Thyroid gland (tissue), 4 donors: Measurements from ENCODE around the gene KCNB1. TPM values are rescaled to one million over a fixed set of nuclear protein-coding genes. Genes with fewer than 3 reads are reported as not detected.

ENCODE experiments used
- DNase-seq, 2 donors: peaks; one replicate each; pipeline ENCODE4 v3.0.0-alpha.2; 2019
- H3K27ac ChIP-seq, 3 donors: fragments of 200-600 bp; sonication (generic); 1 replicate in 2 of 3; 2 replicates in 1 of 3; pipeline ENCODE4 v1.5.1; 2016 to 2019; ENCODE audit warnings: mild to moderate bottlenecking in 1 of 3, moderate library complexity in 1 of 3
- H3K27me3 ChIP-seq: fragments of 200-600 bp; sonication (generic); one replicate; pipeline ENCODE4 v1.5.1; 2019
- H3K36me3 ChIP-seq, 2 donors: fragments of 200-600 bp; sonication (generic); one replicate each; pipeline ENCODE4 v1.5.1; 2016 to 2019
- H3K4me1 ChIP-seq, 2 donors: fragments of 200-600 bp; sonication (generic); one replicate each; pipeline ENCODE4 v1.5.1; 2017 to 2019
- H3K4me3 ChIP-seq, 3 donors: fragments of 200-600 bp; sonication (generic); replicated peaks in 1 of 3; 1 replicate in 2 of 3; 2 replicates in 1 of 3; pipeline ENCODE4 v1.5.1; 2016; ENCODE audit warnings: mild to moderate bottlenecking in 1 of 3
- H3K9me3 ChIP-seq: fragments of 200-600 bp; sonication (generic); one replicate; pipeline ENCODE4 v1.5.1; 2017
- POLR2A ChIP-seq, 2 donors: fragments of 450-650 bp; IDR thresholded peaks; one replicate each; pipeline ENCODE4 v1.6.1; 2017; ENCODE audit warnings: antibody characterized with exemption in 2 of 2, mild to moderate bottlenecking in 2 of 2, moderate library complexity in 1 of 2
- WGBS, 2 donors: methylation state at CpG; one replicate each; pipeline ENCODE4 v1.1.5; 2017; 5-methylcytosine and 5-hydroxymethylcytosine counted together
- intact Hi-C: fragments of 100-400 bp; cut with DNase I; formaldehyde crosslinking; loops from one replicate; pipeline ENCODE4 v1.15.1; 2023
- total RNA-seq, 4 donors: library from RNA; depleted of rRNA; stranded (reverse); fragments of >200 nt; gene quantifications; one replicate each; pipeline ENCODE4 v1.2.3, GENCODE V29; 2016
- TF ChIP-seq, protein P1 (sequence below), 6 experiments: fragments of 200-600 bp in 3 of 6; fragments of 450-650 bp in 3 of 6; sonication (generic) in 3 of 6; IDR thresholded peaks; one replicate each; pipeline ENCODE4 v1.5.1; 2016 to 2019; ENCODE audit warnings: antibody characterized with exemption in 6 of 6, mild to moderate bottlenecking in 2 of 6, inconsistent platforms in 1 of 6, moderate library complexity in 1 of 6

The KCNB1 gene
- total RNA-seq, 4 donors from 2014 or later = 0.34 to 0.54 (median 0.47) TPM

DNA sequence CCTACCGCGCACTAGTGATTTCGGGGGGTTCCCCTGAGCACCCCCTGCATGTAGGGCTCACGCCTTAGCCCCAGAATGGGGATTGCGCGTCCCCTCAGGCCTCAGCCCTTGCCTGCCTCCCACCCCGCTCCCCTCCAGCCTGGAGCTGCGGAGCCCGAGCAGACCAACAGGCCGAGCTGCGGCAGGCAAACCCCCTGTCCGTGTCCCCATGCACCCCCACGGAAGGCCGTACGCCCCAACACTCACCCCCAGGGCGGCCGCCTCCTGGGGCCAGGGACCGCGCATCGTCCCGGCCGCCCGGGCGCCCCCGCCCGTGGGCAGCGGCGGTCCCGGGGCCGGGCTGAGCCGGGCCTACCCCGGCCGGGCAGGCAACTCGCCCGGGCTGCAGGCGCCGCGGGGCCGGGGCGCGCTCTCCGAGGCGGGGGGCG lies 1.2 kb upstream of the KCNB1 start:
- intact Hi-C loops = loop anchor here (2.0 to 10.0 kb wide), 2 partner anchors 149 to 239 kb away; no protein-coding TSS in a partner anchor
- DNase-seq = no peak
- Histone ChIP-seq H3K4me1 (peaks cover 13 to 22% of the 10 kb centered on the region in 2 donors), H3K4me3 (no peak overlapping the region), H3K27ac (no peak overlapping the region), H3K27me3 (peaks cover 8% of the 10 kb centered on the region), H3K9me3 (no peaks in the 10 kb centered on the region), H3K36me3 (no peaks in the 10 kb centered on the region)
- WGBS, 2 donors = 0% methylated on average over 2 to 9 of the region's 44 CpGs
- TF ChIP-seq, protein P1, sequence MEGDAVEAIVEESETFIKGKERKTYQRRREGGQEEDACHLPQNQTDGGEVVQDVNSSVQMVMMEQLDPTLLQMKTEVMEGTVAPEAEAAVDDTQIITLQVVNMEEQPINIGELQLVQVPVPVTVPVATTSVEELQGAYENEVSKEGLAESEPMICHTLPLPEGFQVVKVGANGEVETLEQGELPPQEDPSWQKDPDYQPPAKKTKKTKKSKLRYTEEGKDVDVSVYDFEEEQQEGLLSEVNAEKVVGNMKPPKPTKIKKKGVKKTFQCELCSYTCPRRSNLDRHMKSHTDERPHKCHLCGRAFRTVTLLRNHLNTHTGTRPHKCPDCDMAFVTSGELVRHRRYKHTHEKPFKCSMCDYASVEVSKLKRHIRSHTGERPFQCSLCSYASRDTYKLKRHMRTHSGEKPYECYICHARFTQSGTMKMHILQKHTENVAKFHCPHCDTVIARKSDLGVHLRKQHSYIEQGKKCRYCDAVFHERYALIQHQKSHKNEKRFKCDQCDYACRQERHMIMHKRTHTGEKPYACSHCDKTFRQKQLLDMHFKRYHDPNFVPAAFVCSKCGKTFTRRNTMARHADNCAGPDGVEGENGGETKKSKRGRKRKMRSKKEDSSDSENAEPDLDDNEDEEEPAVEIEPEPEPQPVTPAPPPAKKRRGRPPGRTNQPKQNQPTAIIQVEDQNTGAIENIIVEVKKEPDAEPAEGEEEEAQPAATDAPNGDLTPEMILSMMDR (IDR thresholded peaks at IDR 0.05) = no peak
- no peak for TF ChIP-seq POLR2A (IDR thresholded peaks at IDR 0.05)

DNA sequence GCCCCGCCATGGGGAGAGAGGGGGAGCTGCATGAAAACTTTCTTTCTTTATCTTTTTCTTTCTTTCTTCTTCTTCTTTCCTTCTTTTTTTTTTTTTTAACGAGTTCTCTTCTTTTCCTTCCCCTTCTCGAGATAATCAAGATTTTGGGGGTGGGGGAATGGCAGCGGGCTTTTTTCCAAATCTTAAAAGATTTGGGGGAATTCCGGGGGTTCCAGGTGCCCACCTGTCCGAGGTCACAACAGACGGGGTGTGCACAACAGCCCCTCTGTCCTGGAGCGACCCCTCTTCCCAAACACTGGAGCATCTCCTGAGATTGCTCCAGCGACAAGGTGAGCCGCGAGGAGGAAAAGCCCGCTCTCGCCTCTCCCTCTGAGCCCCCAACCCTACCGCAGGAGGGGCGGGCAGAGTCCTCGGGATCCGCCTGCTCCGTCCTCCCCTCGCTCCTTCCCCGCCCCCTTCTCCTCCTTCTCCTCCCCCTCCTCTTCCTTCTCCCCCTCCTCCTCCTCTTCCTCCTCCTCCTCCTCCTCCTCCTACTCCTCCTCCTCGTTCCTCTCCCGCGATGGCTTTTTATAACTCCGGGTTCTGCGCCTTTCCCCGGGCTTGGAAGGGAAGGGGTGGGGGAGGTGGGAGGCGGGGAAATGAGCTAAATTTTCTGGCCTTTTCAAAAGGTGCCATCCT lies 689 bp upstream of the KCNB1 start:
- Histone ChIP-seq H3K9me3 (no peaks in the 10 kb centered on the region), H3K36me3 (no peaks in the 10 kb centered on the region), H3K4me3 (no peak overlapping the region), H3K27me3 (peaks cover 8% of the 10 kb centered on the region), H3K4me1 (peaks cover 13 to 22% of the 10 kb centered on the region in 2 donors), H3K27ac (no peak overlapping the region)
- TF ChIP-seq, protein P1 (IDR thresholded peaks at IDR 0.05) = no peak
- TF ChIP-seq POLR2A (IDR thresholded peaks at IDR 0.05) = no peak
- 2 to 4% methylated on average over 27 of the region's 27 CpGs for WGBS, 2 donors
- intact Hi-C loops = loop anchor here (10.0 kb wide), 1 partner anchor 238 kb away; no protein-coding TSS in a partner anchor
- no peak for DNase-seq

DNA sequence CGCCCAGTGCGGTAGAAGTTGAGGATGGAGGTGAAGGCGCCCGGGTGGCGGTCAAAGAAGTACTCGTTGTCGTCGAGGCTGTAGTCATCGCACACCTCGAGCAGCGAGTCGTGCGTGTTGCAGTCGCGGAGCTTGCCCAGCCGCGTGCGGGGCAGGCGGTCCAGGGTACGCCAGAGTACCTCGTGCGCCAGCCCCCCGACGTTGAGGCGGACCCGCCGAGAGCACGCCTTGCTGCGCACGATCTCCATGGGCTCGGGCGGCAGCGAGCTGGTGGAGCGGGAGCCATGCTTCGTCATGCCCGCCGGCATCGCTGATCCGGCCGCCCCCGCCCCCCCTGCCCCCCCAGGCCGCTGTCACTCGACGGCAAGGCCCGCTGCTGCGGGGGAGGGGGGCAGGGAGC lies 295 bp downstream of the KCNB1 start:
- 68 to 76% methylated on average over 21 to 39 of the region's 46 CpGs for WGBS, 2 donors
- DNase-seq = no peak
- H3K9me3 ChIP-seq = no peaks in the 10 kb centered on the region
- peaks cover 8% of the 10 kb centered on the region for H3K27me3 ChIP-seq
- peaks cover 13 to 22% of the 10 kb centered on the region in 2 donors for H3K4me1 ChIP-seq
- TF ChIP-seq, protein P1 (IDR thresholded peaks at IDR 0.05) = no peak
- no peak for TF ChIP-seq POLR2A (IDR thresholded peaks at IDR 0.05)
- no peak overlapping the region for H3K4me3 ChIP-seq
- H3K27ac ChIP-seq = no peak overlapping the region
- intact Hi-C loops = loop anchor here (10.0 kb wide), 1 partner anchor 237 kb away; no protein-coding TSS in a partner anchor
- no peaks in the 10 kb centered on the region for H3K36me3 ChIP-seq

DNA sequence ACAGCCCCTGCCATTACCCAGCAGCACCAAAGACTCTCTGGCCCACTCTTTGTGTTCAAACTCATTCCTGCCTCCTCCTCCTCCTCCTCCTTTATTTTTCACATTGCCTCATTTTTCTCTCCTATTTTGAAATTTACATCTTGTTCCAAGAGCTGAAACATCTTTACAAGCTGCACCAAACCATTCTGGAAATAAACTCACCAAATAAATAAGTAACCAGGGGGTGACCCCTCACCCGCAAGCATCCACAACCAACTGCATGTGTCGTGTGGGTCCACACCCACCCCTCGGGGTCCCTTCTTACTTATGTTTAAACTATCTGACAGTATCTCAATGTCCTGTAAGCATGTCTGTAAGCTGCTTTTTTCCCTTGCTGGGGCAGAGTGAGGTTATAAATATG lies 1.4 kb downstream of the KCNB1 start:
- no peak overlapping the region for H3K27ac ChIP-seq
- H3K4me1 ChIP-seq = peaks cover 13 to 22% of the 10 kb centered on the region in 2 donors
- peaks cover 8% of the 10 kb centered on the region for H3K27me3 ChIP-seq
- DNase-seq = no peak
- TF ChIP-seq POLR2A (IDR thresholded peaks at IDR 0.05) = no peak
- TF ChIP-seq, protein P1 (IDR thresholded peaks at IDR 0.05) = no peak
- H3K36me3 ChIP-seq = no peaks in the 10 kb centered on the region
- WGBS, 2 donors = 90 to 92% methylated on average over 3 of the region's 3 CpGs
- intact Hi-C loops = loop anchor here (10.0 kb wide), 1 partner anchor 236 kb away; no protein-coding TSS in a partner anchor
- H3K9me3 ChIP-seq = no peaks in the 10 kb centered on the region
- H3K4me3 ChIP-seq = no peak overlapping the region

DNA sequence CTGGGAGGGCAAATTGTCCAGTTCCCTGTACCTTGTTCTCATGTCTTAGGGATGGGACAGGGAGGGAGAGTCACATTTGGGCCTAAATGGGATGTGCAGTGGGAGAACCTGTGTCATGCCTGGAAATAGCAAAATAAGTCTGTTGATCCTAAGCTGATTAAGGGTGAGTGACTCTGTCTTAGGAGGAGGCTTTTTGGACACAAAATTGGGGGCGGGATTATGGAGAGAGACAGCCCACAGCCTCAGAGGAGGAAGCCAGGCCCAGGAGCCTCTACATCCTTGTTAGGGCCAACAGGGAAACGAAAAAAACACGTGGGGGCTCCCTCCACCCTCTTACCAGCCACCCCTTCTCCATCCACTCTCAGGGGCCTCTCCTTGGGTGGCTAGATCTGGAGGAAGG lies 2.2 kb downstream of the KCNB1 start:
- Histone ChIP-seq H3K36me3 (no peaks in the 10 kb centered on the region), H3K27ac (no peak overlapping the region), H3K9me3 (no peaks in the 10 kb centered on the region), H3K4me3 (no peak overlapping the region), H3K4me1 (peaks cover 13 to 22% of the 10 kb centered on the region in 2 donors), H3K27me3 (peaks cover 8% of the 10 kb centered on the region)
- WGBS, 2 donors = 60 to 75% methylated on average over 3 of the region's 3 CpGs
- no peak for TF ChIP-seq POLR2A (IDR thresholded peaks at IDR 0.05)
- TF ChIP-seq, protein P1 (IDR thresholded peaks at IDR 0.05) = no peak
- no peak for DNase-seq
- intact Hi-C loops = loop anchor here (10.0 kb wide), 1 partner anchor 235 kb away; no protein-coding TSS in a partner anchor
